HEK293T (cell line): ENCODE results near the gene PAPOLG.

Experiments
- ELF4 ChIP-seq: fragments of 450-650 bp; IDR thresholded peaks from 2 replicates; pipeline ENCODE4 v1.6.1; 2017; ENCODE audit warnings: antibody characterized with exemption
- FOXA1 ChIP-seq: fragments of 450-650 bp; IDR thresholded peaks from 2 replicates; pipeline ENCODE4 v1.6.1; 2016; ENCODE audit warnings: mild to moderate bottlenecking
- FOXK2 ChIP-seq: fragments of 450-650 bp; IDR thresholded peaks from 2 replicates; pipeline ENCODE4 v1.6.1; 2016; ENCODE audit warnings: mild to moderate bottlenecking
- FOXM1 ChIP-seq: fragments of 450-650 bp; IDR thresholded peaks from 2 replicates; pipeline ENCODE4 v1.6.1; 2017; ENCODE audit warnings: mild to moderate bottlenecking, borderline replicate concordance
- L3MBTL2 ChIP-seq: fragments of 450-650 bp; conservative IDR thresholded peaks from 2 replicates; pipeline ENCODE4 v1.6.1; 2016; ENCODE audit warnings: mild to moderate bottlenecking
- LEF1 ChIP-seq: fragments of 450-650 bp; IDR thresholded peaks from 2 replicates; pipeline ENCODE4 v1.6.1; 2017; ENCODE audit warnings: mild to moderate bottlenecking, borderline replicate concordance

- no peak for TF ChIP-seq FOXK2
- no peak for TF ChIP-seq FOXA1
- no peak for TF ChIP-seq FOXM1
- no peak for TF ChIP-seq ELF4
- TF ChIP-seq L3MBTL2 = no peak
- TF ChIP-seq LEF1 = no peak
These were observed 20.4 kb upstream of the PAPOLG start for GRCh38 chr2:60735496-60736250.
